HG03457 (cell line): Measurements from ENCODE around the gene P2RX5.

Experiments used
- ATAC-seq: cut with Tn5 transposase; IDR thresholded peaks from one replicate; pipeline ENCODE4 v1.9.1; 2021; ENCODE audit warnings: moderate number of reproducible peaks; ENCODE audit not compliant: unreplicated experiment

P2RX5 gene

DNA sequence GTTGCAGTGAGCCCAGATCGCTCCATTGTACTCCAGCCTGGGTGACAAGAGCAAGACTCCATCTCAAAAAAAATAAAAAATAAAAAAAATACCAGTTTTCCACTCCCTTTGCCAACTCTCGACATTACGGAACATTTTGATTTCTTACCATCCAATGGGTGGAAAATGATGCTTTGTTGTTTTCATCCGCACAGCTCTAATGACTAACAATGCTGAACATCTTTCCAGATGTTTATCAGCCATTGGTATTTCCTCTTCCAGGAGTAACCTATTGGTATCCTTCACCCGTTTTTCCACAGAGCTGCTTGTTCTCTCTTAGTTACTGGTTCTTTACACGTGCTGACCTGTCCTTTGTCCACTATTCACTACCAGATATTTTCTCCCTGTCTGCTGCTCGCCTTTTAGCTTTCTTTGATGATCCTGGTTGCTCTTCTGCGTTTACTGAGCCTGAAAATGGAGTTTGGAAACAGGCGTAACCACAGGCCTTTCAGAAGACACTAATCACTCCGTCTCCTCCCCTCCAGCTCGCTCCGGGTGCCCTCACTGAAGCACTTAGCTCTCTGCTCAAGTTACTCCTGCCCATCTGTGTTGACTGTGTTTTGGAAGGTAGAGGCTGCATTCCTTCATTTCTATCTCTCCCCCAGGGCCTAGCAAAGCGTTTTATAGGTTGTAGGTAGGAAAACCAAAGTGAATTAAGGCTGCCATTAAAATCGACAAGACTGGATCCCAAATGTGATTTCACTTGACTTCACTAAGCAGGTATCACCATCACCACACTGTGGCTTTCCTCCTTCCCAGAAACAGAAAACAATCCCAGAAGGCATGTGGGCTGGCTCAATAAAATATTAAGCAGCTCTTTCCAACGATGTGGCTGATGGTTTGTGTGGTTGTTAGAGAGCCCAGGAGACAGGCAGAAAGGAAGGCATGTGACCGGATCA, 68.9 kb downstream of the P2RX5 start:
- no peak for ATAC-seq
